GM13976 (cell line): ENCODE results near the gene PRR36.
"Not testable (repeated sequence)": the region's sequence is repeated elsewhere in the genome, so short reads cannot be mapped to it uniquely, and the experiment has no call there.

Experiments
- DNase-seq: peaks from one replicate; pipeline ENCODE4 v3.0.0; 2012; ENCODE audit warnings: low spot score
- in situ Hi-C: fragments of 300-500 bp; cut with MboI; formaldehyde crosslinking; loops from one replicate; pipeline ENCODE4 v1.12.0; 2022; ENCODE audit warnings: low sequenced_read_pairs, mixed read lengths, inconsistent platforms; ENCODE audit not compliant: unreplicated experiment
- TF ChIP-seq, protein P1 (sequence below): IDR thresholded peaks from 2 replicates; pipeline ENCODE4 v1.5.1; 2012; ENCODE audit warnings: borderline replicate concordance, mild to moderate bottlenecking; ENCODE audit not compliant: insufficient read depth; ENCODE audit errors: extremely low read depth, missing control alignments, control extremely low read depth

Gene PRR36

DNA sequence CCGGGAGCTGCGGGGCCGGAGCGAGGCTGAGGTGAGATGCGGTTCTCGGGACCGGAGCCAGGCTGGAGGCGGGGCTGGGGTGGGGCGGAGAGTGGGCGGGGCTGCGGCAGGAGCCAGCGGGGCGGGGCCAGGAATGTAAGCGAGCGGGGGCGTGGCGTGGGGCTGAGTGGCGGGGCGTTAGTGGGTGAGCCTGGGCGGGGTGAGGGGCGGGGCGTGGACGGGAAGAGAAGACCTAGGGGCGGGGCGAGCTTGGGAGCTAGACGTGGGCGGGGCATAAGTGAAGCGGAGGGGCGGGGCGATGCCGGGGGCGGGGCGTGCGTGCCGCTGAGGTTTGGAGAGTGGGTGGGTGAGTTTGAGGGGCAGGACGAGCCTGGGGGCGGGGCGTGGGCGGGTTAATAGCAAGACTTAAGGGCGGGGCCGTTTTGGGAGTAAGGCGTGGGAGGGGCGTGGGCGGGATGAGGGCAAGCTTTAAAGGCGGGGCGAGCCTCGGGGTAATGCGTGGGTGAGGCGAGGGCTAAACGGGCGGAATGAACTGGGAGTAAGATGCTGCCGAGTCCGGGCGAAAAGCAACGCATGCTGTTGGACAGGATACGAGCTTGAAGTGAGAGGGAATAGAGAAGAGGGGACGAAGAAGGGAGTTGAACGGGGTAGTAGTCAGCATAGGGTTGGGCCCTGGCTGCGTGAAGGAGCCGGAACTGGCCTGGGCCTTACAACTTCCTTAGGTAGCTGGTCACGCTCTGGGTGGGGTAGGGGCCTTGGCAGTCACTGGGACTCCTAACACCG is 46.5 kb upstream of the PRR36 start:
- in situ Hi-C loops = no loop called here
- DNase-seq = peak; percentile 98
- TF ChIP-seq, protein P1, sequence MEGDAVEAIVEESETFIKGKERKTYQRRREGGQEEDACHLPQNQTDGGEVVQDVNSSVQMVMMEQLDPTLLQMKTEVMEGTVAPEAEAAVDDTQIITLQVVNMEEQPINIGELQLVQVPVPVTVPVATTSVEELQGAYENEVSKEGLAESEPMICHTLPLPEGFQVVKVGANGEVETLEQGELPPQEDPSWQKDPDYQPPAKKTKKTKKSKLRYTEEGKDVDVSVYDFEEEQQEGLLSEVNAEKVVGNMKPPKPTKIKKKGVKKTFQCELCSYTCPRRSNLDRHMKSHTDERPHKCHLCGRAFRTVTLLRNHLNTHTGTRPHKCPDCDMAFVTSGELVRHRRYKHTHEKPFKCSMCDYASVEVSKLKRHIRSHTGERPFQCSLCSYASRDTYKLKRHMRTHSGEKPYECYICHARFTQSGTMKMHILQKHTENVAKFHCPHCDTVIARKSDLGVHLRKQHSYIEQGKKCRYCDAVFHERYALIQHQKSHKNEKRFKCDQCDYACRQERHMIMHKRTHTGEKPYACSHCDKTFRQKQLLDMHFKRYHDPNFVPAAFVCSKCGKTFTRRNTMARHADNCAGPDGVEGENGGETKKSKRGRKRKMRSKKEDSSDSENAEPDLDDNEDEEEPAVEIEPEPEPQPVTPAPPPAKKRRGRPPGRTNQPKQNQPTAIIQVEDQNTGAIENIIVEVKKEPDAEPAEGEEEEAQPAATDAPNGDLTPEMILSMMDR = no peak

DNA sequence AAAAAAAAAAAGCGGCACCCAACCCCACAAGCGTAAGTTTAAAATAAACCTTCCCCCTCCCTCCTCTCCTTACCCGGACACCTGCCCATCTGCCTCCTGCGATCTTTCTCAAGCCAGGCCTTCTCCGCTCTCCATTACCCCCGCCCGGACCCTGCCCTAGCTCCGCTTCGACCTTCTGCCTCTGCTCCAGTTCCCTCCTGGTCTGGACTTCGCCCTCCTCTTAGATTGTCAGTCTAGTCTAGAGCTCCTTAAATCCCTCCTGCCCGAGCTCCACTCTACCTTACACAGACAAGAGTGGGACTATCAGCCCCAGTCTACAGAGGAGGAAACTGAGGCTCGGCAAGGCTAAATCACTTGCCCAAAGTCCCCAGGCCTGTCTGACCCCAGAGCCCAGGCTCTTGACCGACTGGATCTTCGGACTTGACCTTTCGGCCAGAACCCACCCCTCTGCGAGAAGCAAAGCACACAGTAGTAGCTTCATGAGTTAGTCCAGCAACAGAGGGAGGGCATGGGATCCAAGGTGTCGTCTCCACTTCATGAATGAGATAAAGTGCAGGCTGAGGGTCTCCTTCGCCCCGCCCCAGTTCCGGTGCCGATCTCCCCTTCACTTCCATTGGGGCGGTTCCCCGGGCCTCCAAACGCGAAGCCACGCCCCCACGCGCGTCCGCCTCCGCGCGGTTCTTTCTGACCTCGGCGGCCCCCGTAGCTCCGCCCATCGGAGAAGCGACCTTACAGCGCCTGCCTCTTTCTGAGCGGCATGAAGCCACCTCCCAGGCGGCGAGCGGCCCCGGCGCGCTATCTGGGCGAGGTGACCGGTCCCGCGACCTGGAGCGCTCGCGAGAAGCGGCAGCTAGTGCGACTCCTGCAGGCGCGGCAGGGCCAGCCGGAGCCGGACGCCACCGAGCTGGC is 45.7 kb upstream of the PRR36 start, which contains the start of gene SNAPC2:
TSS of gene SNAPC2 (plus strand) at position 729 of the 909 bp plus-strand sequence. CDS start at position 758, 29 bp downstream.
- in situ Hi-C loops = no loop called here
- DNase-seq = peak; percentile 93
- TF ChIP-seq, protein P1 = no peak

DNA sequence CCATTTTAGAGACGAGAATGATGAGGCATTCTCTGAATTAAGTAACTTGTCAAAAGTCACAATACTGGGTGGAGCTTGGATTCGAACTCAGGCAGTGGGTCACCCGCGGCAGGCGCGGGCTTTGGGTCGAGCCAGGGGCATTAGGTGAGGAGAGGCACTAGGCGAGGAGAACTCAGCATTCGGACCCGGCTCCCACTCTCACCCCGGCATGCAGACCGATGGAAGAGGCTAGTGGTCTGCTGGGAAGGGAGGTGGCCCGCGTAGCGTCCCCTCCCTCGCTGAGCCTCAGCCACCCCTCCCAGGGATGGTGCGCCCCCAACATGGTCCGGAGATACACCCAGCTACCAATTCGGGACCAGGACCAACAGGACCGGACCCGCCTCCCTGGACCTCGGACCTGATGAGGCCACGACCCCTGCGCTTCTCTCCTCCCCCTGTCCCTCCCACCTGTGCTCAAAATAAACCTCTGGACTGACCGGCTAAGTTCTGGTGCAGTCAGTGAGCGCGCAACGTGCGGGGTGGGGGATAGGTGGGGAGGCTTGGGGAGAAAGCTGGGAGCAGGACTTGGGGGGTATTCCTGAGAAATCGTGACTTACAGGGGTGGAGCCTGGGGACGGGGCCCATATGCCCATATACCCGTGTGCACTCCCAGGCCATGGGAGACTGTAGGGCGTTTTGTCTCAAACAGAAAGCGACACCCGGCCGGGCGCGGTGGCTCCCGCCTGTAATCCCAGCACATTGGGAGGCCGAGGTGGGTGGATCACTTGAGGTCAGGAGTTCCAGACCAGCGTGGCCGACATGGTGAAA is 44.6 kb upstream of the PRR36 start:
- TF ChIP-seq, protein P1 = no peak

DNA sequence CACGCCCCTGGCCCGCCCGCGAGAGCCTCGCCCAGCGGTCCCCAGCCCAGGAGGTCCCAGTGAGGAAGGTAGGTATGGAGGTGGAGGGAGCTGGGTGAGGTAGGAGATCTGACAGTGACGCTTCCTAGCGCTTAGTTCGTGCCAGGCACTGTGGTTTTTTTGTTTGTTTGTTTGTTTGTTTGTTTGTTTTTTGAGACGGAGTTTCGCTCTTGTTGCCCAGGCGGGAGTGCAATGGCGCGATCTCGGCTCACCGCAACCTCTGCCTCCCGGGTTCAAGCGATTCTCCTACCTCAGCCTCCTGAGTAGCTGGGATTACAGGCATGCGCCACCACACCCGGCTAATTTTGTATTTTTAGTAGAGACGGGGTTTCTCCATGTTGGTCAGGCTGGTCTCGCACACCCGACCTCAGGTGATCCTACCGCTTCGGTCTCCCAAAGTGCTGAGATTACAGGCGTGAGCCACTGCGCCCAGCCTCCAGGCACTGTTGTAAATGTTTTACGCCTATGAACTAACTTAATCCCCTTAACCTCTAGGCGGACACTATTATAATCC is 43.9 kb upstream of the PRR36 start:
- in situ Hi-C loops, DNase-seq: not testable (repeated sequence)

More for the DNA sequence above, 44.6 kb upstream of the PRR36 start:
- in situ Hi-C loops = no loop called here
- no peak for DNase-seq

DNA sequence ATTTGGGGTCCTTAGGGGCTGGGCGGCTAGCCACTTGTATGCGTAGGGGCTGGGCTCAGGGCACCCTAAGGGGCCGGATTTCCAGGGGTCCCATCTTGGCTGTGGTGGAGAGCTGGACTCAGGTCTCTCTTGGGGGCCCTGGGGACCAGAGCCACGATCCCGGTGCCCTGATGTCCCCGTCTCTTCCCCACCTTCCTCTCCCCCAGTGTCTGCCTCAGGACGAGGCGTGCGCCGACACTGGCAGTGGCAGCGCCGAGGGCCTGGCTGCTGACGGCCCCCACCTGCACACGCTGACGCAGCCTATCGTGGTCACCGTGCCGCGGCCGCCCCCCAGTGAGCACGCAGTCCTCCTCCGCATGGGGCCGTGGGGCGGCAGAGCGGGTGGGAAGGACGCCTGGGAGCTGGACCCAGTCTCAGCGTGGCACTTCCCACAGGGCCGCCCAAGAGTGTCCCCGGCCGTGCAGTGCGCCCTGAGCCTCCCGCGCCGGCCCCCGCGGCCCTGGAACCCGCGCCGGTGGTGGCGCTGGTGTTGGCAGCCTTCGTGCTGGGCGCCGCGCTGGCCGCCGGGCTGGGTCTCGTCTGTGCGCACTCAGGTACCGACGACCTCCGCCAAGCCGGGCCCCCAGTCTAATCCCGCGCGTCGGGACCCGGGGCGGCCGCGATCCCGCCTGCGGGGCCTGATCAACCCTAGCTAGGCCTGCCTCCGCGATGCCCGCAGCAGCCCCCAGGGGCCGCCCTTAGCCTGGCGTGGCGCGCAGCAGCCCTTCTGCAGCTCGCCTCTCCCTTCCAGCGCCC is 43.3 kb upstream of the PRR36 start:
- in situ Hi-C loops = no loop called here
- DNase-seq = peak; percentile 75
- TF ChIP-seq, protein P1 = peak; percentile 38

DNA sequence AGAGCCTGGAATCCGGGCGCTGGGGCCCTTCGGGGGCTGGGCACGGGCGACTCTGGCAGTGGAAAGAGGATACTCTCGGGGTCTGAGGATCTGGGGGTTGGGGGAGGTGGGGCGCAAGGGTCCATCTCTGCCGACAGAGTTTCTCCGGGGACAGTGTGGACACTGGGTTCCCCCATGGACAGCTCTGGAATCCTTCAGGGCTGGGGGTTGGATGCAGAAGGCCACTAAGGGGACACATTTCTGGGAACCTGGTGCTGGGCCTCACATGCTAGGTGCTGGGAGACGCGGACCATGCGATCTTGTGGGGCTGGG is 42.7 kb upstream of the PRR36 start:
- DNase-seq = no peak
- in situ Hi-C loops = no loop called here
- TF ChIP-seq, protein P1 = no peak
